CD4-positive, alpha-beta T cell treated with Interleukin-17A for 4 hours (primary cell): ENCODE data around the gene HOXA2.
A peak's percentile ranks its signal among the peaks of the same experiment; 100 is the strongest.

Source experiments
- DNase-seq: peaks from one replicate; pipeline ENCODE4 v3.0.0-alpha.2; 2020; ENCODE audit warnings: mixed read lengths

Gene HOXA2

GRCh38 chr7:27102581-27103442 is at the start of gene HOXA2:
HOXA2 (minus strand) TSS chr7:27102683; CDS start chr7:27102500, 183 bp downstream.
- DNase-seq = no peak

- DNase-seq = no peak
Observed at GRCh38 chr7:27151341-27151930, 49.0 kb upstream of the HOXA2 start.

- DNase-seq = peak; percentile 78
Observed at GRCh38 chr7:27150568-27151340, 48.3 kb upstream of the HOXA2 start.

- DNase-seq = no peak
Observed at GRCh38 chr7:27149842-27150567, 47.5 kb upstream of the HOXA2 start.

GRCh38 chr7:27148756-27149641 is 46.5 kb upstream of the HOXA2 start:
- DNase-seq = no peak

- no peak for DNase-seq
Observed at GRCh38 chr7:27148031-27148755, 45.7 kb upstream of the HOXA2 start.

- no peak for DNase-seq
Observed at GRCh38 chr7:27147199-27148030, 44.9 kb upstream of the HOXA2 start, which contains the start of gene HOXA6. HOXA6 (minus strand) TSS chr7:27147774; CDS start chr7:27147749, 25 bp downstream.

GRCh38 chr7:27146491-27147198 is 44.2 kb upstream of the HOXA2 start:
- no peak for DNase-seq

- no peak for DNase-seq
Observed at GRCh38 chr7:27145914-27146412, 43.5 kb upstream of the HOXA2 start.

GRCh38 chr7:27145165-27145913 is 42.9 kb upstream of the HOXA2 start:
- no peak for DNase-seq

GRCh38 chr7:27144781-27145164 is 42.3 kb upstream of the HOXA2 start:
- no peak for DNase-seq

GRCh38 chr7:27143950-27144780 is 41.7 kb upstream of the HOXA2 start:
- no peak for DNase-seq

- DNase-seq = no peak
Observed at GRCh38 chr7:27143023-27143949, 40.8 kb upstream of the HOXA2 start, which contains the start of gene HOXA5. HOXA5 (minus strand) TSS chr7:27143681; CDS start chr7:27143607, 74 bp downstream.

GRCh38 chr7:27142580-27143022 is 40.1 kb upstream of the HOXA2 start:
- DNase-seq = no peak

GRCh38 chr7:27141923-27142579 is 39.6 kb upstream of the HOXA2 start:
- DNase-seq = no peak
